DND-41 (cell line): ENCODE results near the gene TBC1D23.

Experiments used
- CTCF ChIP-seq: IDR thresholded peaks from 2 replicates; pipeline ENCODE4 v1.5.1; 2012; ENCODE audit warnings: borderline replicate concordance, low read length, moderate library complexity, mild to moderate bottlenecking; ENCODE audit not compliant: poor library complexity, severe bottlenecking; ENCODE audit errors: extremely low read depth
- EZH2 ChIP-seq: IDR thresholded peaks from 3 replicates; pipeline ENCODE4 v1.6.1; 2012; ENCODE audit warnings: borderline replicate concordance, low read depth, mild to moderate bottlenecking, moderate library complexity, low read length, inconsistent platforms; ENCODE audit not compliant: severe bottlenecking

DNA sequence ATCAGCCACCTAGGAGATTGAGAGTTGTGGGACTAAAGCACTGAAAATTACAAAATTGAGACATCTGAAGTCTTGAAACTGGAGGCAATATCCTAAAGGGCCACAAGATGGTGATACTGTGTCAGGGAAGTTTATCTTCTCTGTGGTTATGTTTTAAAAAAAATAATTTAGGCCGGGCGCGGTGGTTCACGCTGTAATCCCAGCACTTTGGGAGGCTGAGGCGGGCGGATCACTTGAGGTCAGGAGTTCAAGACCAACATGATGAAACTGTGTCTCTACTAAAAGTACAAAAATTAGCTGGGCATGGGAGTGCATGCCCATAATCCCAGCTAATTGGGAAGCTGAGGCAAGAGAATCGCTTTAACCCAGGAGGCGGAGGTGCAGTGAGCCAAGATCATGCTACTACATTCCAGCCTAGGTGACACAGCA lies 55.9 kb downstream of the TBC1D23 start:
- TF ChIP-seq EZH2 (no peak), CTCF (peak; percentile 68)
